IMR-90 (cell line): ENCODE results near the gene LMTK2. TPM values are rescaled to one million over a fixed set of nuclear protein-coding genes. Genes with fewer than 3 reads are reported as not detected.

Experiments
- ATAC-seq: fragments of 200-7000 bp; cut with Tn5 transposase; 2 replicates; pipeline ENCODE4 v1.9.1; 2020; ENCODE audit warnings: low read depth, mild to moderate bottlenecking, moderate library complexity
- BruUV-seq: library from RNA; stranded (reverse); fragments of 400-500 nt; replicated peaks from 2 replicates; lab custom pipeline; 2021; lab: Mats Ljungman, UMichigan
- CTCF ChIA-PET: fragments of 300-600 bp; formaldehyde crosslinking; extraction: SDS; loops from one replicate; lab custom pipeline; 2021; ENCODE audit warnings: antibody characterized with exemption; lab: Yijun Ruan, JAX
- POLR2A ChIA-PET: fragments of 300-600 bp; sonication (Branson Sonifier 250); formaldehyde crosslinking; loops from one replicate; lab custom pipeline; 2022; ENCODE audit warnings: antibody characterized with exemption; ENCODE audit not compliant: unreplicated experiment; lab: Charles Lee
- DNase-seq: peaks from one replicate; pipeline ENCODE4 v3.0.0; 2013
- H2AFZ ChIP-seq: replicated peaks from 2 replicates; pipeline ENCODE3; 2013; ENCODE audit warnings: low read length, mild to moderate bottlenecking; ENCODE audit not compliant: poor library complexity
- H2AK5ac ChIP-seq: 2 replicates; pipeline ENCODE4 v1.6.1; 2013; ENCODE audit warnings: low read depth, low read length, inconsistent platforms
- H2AK9ac ChIP-seq: replicated peaks from 2 replicates; pipeline ENCODE3; 2013; ENCODE audit warnings: mild to moderate bottlenecking, low read depth, low read length, moderate library complexity; ENCODE audit not compliant: poor library complexity
- H2BK120ac ChIP-seq: 2 replicates; pipeline ENCODE4 v1.6.1; 2013; ENCODE audit warnings: low read depth, low read length, inconsistent platforms
- H2BK15ac ChIP-seq: 3 replicates; pipeline ENCODE4 v1.6.1; 2013; ENCODE audit warnings: low read depth, low read length, inconsistent platforms
- H2BK20ac ChIP-seq: 2 replicates; pipeline ENCODE4 v1.6.1; 2013; ENCODE audit warnings: low read depth, mild to moderate bottlenecking, inconsistent platforms, low read length, moderate library complexity
- H2BK5ac ChIP-seq: 2 replicates; pipeline ENCODE4 v1.6.1; 2013; ENCODE audit warnings: mild to moderate bottlenecking, low read depth, low read length, inconsistent platforms; ENCODE audit not compliant: poor library complexity, severe bottlenecking
- H3K14ac ChIP-seq: replicated peaks from 2 replicates; pipeline ENCODE4 v1.6.1; 2013; ENCODE audit warnings: low read depth, low read length, inconsistent platforms
- H3K18ac ChIP-seq: 2 replicates; pipeline ENCODE4 v1.6.1; 2013; ENCODE audit warnings: low read depth, low read length, control low read depth
- H3K23ac ChIP-seq: 2 replicates; pipeline ENCODE4 v1.6.1; 2013; ENCODE audit warnings: low read depth, low read length, inconsistent platforms
- H3K27ac ChIP-seq: 2 replicates; pipeline ENCODE4 v1.5.1; 2013; ENCODE audit warnings: mild to moderate bottlenecking, control low read depth, low read length; ENCODE audit not compliant: insufficient read depth
- H3K27me3 ChIP-seq: 2 replicates; pipeline ENCODE4 v1.6.1; 2013; ENCODE audit warnings: low read length; ENCODE audit not compliant: control insufficient read depth, insufficient read depth
- H3K36me3 ChIP-seq: 2 replicates; pipeline ENCODE4 v1.6.1; 2013; ENCODE audit warnings: low read length, mixed read lengths; ENCODE audit not compliant: control insufficient read depth, insufficient read depth
- H3K4ac ChIP-seq: 2 replicates; pipeline ENCODE4 v1.6.1; 2013; ENCODE audit warnings: low read depth, low read length, inconsistent platforms
- H3K4me1 ChIP-seq: 2 replicates; pipeline ENCODE4 v1.6.1; 2013; ENCODE audit warnings: low read length, mixed read lengths; ENCODE audit not compliant: control insufficient read depth, insufficient read depth
- H3K4me2 ChIP-seq: 2 replicates; pipeline ENCODE4 v1.6.1; 2013; ENCODE audit warnings: low read depth, mild to moderate bottlenecking, control low read depth, low read length, moderate library complexity
- H3K4me3 ChIP-seq: 2 replicates; pipeline ENCODE4 v1.5.1; 2013; ENCODE audit warnings: low read depth, mild to moderate bottlenecking, control low read depth, low read length, moderate library complexity; ENCODE audit not compliant: insufficient read depth
- H3K56ac ChIP-seq: 2 replicates; pipeline ENCODE4 v1.6.1; 2013; ENCODE audit warnings: low read length, inconsistent platforms; ENCODE audit not compliant: insufficient read depth; ENCODE audit errors: extremely low read depth
- H3K79me1 ChIP-seq, 2 experiments: 2 replicates each; pipeline ENCODE4 v1.6.1; 2013; ENCODE audit warnings: low read length in 2 of 2, inconsistent platforms in 1 of 2, low read depth in 1 of 2
- H3K9ac ChIP-seq: 2 replicates; pipeline ENCODE4 v1.6.1; 2013; ENCODE audit warnings: low read depth, low read length, control low read depth
- H3K9me1 ChIP-seq: 2 replicates; pipeline ENCODE4 v1.6.1; 2013; ENCODE audit warnings: low read length, inconsistent platforms; ENCODE audit not compliant: insufficient read depth
- H3K9me3 ChIP-seq: 2 replicates; pipeline ENCODE4 v1.6.1; 2013; ENCODE audit warnings: low read length; ENCODE audit not compliant: control insufficient read depth, insufficient read depth
- H4K20me1 ChIP-seq: 2 replicates; pipeline ENCODE4 v1.6.1; 2013; ENCODE audit warnings: low read length, inconsistent platforms; ENCODE audit not compliant: insufficient read depth
- H4K5ac ChIP-seq: 2 replicates; pipeline ENCODE4 v1.6.1; 2013; ENCODE audit warnings: mild to moderate bottlenecking, low read depth, low read length, control low read depth
- H4K8ac ChIP-seq, 2 experiments: 2 replicates each; pipeline ENCODE4 v1.6.1; 2013; ENCODE audit warnings: low read depth in 2 of 2, low read length in 2 of 2, control low read depth in 1 of 2, inconsistent platforms in 1 of 2
- H4K91ac ChIP-seq: 2 replicates; pipeline ENCODE4 v1.6.1; 2013; ENCODE audit warnings: low read depth, low read length, inconsistent platforms; ENCODE audit not compliant: insufficient read depth
- MAFK ChIP-seq: IDR thresholded peaks from 2 replicates; pipeline ENCODE4 v1.6.1; 2012; ENCODE audit warnings: low read depth, low read length, improper control_type of control experiment
- MAZ ChIP-seq: IDR thresholded peaks from 2 replicates; pipeline ENCODE4 v1.6.1; 2012; ENCODE audit warnings: low read depth, mild to moderate bottlenecking, low read length, improper control_type of control experiment, moderate library complexity, borderline replicate concordance
- RAD21 ChIP-seq: IDR thresholded peaks from 2 replicates; pipeline ENCODE4 v1.6.1; 2012; ENCODE audit warnings: low read length, improper control_type of control experiment
- WGBS, 2 experiments: methylation state at CpG; one replicate each; pipeline versions ENCODE4 v1.1.5 to v1.1.7; 2013; ENCODE audit warnings: missing lambda C conversion rate in 2 of 2; ENCODE audit not compliant: insufficient read length in 1 of 2; ENCODE audit errors: extremely low coverage in 2 of 2; 5-methylcytosine and 5-hydroxymethylcytosine counted together
- dilution Hi-C: fragments of 300-500 bp; cut with HindIII; formaldehyde crosslinking; loops from one replicate; pipeline ENCODE4 v1.14.3; 2018; ENCODE audit warnings: low sequenced_read_pairs; ENCODE audit not compliant: unreplicated experiment
- in situ Hi-C: fragments of 300-500 bp; cut with MboI; formaldehyde crosslinking; loops from 3 replicates; pipeline ENCODE4 v1.14.3; 2019; ENCODE audit warnings: low sequenced_read_pairs, inconsistent platforms, mixed read lengths
- intact Hi-C: fragments of 100-400 bp; cut with micrococcal nuclease; formaldehyde crosslinking; loops from 2 replicates; pipeline ENCODE4 v1.10.0; 2022
- polyA plus RNA-seq, 3 experiments: library from polyadenylated mRNA; depleted of rRNA; stranded (reverse); fragments of >200 nt; gene quantifications; 2 replicates each; pipeline ENCODE4 v1.2.3, GENCODE V29; 2012; ENCODE audit warnings: low replicate concordance in 1 of 3
- total RNA-seq: library from RNA; depleted of rRNA; stranded (reverse); fragments of >200 nt; gene quantifications from 2 replicates; pipeline ENCODE4 v1.2.3, GENCODE V29; 2012

LMTK2 gene
- total and polyA plus RNA-seq, 2 of the 4 experiments (the other 2 are of a cell fraction), result 4.4 to 5.0 TPM

- TF ChIP-seq MAFK, result no peak
- TF ChIP-seq RAD21, result no peak
These were observed 67.9 kb downstream of the LMTK2 start (continued) for GRCh38 chr7:98174334-98175259.

DNA sequence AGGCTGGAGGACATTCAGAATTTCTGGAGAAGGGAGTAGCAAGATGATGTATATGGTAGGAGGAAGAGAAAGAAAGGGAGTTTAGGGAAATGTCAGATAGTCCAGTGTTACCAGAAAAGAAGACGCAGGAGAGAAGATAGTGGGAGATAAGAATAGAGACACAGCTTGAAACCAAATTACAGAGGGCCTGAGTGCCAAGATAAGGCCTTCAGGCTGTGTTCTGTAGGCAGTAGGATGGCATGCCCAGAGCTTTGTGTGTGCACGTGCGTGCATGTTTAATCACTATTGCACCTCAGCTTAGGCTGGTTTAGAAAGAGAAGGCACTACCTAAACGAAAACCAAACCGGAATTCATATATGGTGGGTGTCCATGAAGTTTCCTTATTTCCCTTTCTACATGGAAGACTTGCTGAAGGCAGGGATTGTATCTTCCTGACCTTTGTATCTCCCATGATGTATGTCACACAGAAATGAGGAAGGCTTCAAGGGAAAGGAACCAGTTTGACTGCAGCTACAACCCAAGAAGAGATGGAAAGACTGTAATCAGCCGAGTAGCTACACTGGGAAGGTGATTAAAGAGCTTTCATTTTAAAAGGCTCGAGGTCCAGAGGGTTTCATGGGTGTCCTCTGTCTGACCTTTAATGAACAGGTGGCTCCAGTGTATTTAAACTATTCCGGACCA is 68.7 kb downstream of the LMTK2 start:
- POLR2A ChIA-PET, result no interaction called here
- in situ Hi-C loops, result no loop called here

More for the DNA sequence above, 68.7 kb downstream of the LMTK2 start:
- TF ChIP-seq MAFK, result no peak
- TF ChIP-seq MAZ, result no peak
- Histone ChIP-seq H2BK120ac (no peak overlapping the region), H3K14ac (no peak overlapping the region), H3K27me3 (no peaks in the 10 kb centered on the region), H3K27ac (no peak overlapping the region), H2AK9ac (no peak overlapping the region), H3K56ac (no peak overlapping the region), H4K91ac (no peak overlapping the region), H3K4me3 (no peak overlapping the region), H3K4ac (no peak overlapping the region), H3K9me1 (peaks cover 6% of the 10 kb centered on the region; the same call in 1 of the 2 replicates), H3K9ac (no peak overlapping the region), H3K79me1 (no peaks in the 10 kb centered on the region), H3K4me2 (no peak overlapping the region), H3K36me3 (peaks cover 11% of the 10 kb centered on the region; the same call in 1 of the 2 replicates), H3K4me1 (no peaks in the 10 kb centered on the region; the same call in 1 of the 2 replicates), H2AK5ac (no peak overlapping the region), H2BK5ac (no peak overlapping the region), H3K23ac (no peak overlapping the region), H2BK15ac (no peak overlapping the region), H3K9me3 (no peaks in the 10 kb centered on the region), H4K5ac (no peak overlapping the region), H4K20me1 (no peaks in the 10 kb centered on the region), H3K18ac (no peak overlapping the region), H2AFZ (no peak overlapping the region), H2BK20ac (no peak overlapping the region), H4K8ac (no peak overlapping the region)
- no peak for ATAC-seq
- WGBS, 2 experiments, result 50% methylated on average over 1 of the region's 8 CpGs; no CpG with 5 or more reads in 1 of the 2 experiments
- dilution Hi-C loops, result no loop called here
- no peak for DNase-seq
- intact Hi-C loops, result no loop called here
- CTCF ChIA-PET, result interaction anchor here (1.0 to 1.7 kb wide), 2 partner anchors 9 to 14 kb away, joined by 3 to 5 read pairs; no protein-coding TSS in a partner anchor
- no TSS peak for BruUV-seq
